ENCODE measurements around the gene AVPR2.

DNA sequence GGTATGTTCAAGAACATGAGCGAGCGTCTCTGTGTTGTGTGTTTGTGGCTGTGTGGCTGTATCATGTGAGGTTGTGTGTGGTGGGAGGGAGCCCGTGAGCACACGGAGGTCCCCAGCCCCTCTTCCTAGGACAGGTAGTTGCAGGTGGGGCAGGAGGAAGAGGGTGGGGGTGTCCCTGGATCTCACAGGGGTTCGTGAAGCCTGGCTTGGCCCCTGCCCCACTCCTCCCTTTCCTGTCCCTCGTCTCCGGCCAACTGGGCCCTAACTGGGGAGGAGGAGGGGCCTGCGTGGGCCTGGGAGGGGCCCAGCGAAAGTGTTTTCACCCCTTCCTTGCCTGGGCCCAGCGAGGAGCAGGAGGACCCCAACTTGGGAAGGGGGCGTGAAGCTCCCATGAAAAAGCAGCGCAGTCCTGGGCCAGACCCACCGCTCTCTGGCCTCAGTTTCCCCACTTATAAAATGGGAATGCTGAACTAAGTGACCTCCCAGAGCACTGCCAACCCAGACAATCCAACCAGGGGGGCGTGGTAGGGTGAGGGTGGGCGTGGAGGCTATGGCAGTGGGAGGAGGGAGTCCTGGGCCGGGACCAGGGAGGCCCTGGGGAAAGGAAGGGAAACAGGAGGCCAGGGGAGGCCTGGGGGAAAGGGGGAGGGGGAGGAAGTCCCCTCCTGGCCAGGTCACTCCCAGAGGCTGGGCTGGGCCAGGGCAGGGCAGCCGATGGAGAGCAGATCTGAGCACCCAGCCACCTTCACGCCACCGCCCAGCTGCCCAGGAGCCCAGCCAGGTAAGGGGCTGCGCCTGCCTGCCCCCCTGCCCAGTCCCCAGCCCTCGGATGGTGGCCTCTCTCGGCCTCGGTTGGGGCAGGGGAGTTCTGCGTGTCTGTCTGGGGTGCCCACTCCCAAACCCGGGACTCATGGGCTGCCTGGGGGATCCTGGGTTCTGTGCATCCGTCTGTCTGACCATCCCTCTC is at the start of gene AVPR2:
- TF ChIP-seq, protein P1, sequence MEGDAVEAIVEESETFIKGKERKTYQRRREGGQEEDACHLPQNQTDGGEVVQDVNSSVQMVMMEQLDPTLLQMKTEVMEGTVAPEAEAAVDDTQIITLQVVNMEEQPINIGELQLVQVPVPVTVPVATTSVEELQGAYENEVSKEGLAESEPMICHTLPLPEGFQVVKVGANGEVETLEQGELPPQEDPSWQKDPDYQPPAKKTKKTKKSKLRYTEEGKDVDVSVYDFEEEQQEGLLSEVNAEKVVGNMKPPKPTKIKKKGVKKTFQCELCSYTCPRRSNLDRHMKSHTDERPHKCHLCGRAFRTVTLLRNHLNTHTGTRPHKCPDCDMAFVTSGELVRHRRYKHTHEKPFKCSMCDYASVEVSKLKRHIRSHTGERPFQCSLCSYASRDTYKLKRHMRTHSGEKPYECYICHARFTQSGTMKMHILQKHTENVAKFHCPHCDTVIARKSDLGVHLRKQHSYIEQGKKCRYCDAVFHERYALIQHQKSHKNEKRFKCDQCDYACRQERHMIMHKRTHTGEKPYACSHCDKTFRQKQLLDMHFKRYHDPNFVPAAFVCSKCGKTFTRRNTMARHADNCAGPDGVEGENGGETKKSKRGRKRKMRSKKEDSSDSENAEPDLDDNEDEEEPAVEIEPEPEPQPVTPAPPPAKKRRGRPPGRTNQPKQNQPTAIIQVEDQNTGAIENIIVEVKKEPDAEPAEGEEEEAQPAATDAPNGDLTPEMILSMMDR (IDR thresholded peaks at IDR 0.05), result no peak
- no peak for TF ChIP-seq EZH2 (IDR thresholded peaks at IDR 0.05; ENCODE audit: borderline replicate concordance, insufficient read depth, low read depth, low read length, poor library complexity, severe bottlenecking)
